ENCODE measurements around the gene S100A10.

Gene S100A10

GRCh38 chr1:151985768-151986167 lies 7.9 kb downstream of the S100A10 start:
- DNase-seq, result no peak

- no peak for DNase-seq
Observed at GRCh38 chr1:151985270-151985669, 8.4 kb downstream of the S100A10 start.

GRCh38 chr1:151984313-151984956 lies 9.2 kb downstream of the S100A10 start:
- no peak for DNase-seq

GRCh38 chr1:151982300-151983005 lies 11.2 kb downstream of the S100A10 start:
- no peak for DNase-seq

GRCh38 chr1:151981178-151981525 lies 12.5 kb downstream of the S100A10 start:
- no peak for DNase-seq

- no peak for DNase-seq
Observed at GRCh38 chr1:151980287-151981177, 13.1 kb downstream of the S100A10 start.

- no peak for DNase-seq
Observed at GRCh38 chr1:151978922-151979321, 14.7 kb downstream of the S100A10 start.

GRCh38 chr1:151977662-151978230 lies 15.9 kb downstream of the S100A10 start:
- DNase-seq, result no peak

GRCh38 chr1:151976858-151977257 lies 16.8 kb downstream of the S100A10 start:
- no peak for DNase-seq

GRCh38 chr1:151976015-151976343 lies 17.7 kb downstream of the S100A10 start:
- DNase-seq, result no peak

- no peak for DNase-seq
Observed at GRCh38 chr1:151975311-151976014, 18.2 kb downstream of the S100A10 start.

- no peak for DNase-seq
Observed at GRCh38 chr1:151972542-151973248, 21.0 kb downstream of the S100A10 start.

GRCh38 chr1:151970626-151971025 lies 23.0 kb downstream of the S100A10 start:
- DNase-seq, result no peak

- DNase-seq, result no peak
Observed at GRCh38 chr1:151970128-151970527, 23.5 kb downstream of the S100A10 start.

GRCh38 chr1:151968791-151969399 lies 24.8 kb downstream of the S100A10 start:
- DNase-seq, result no peak

- peak; percentile 2 for DNase-seq
Observed at GRCh38 chr1:151968058-151968457, 25.6 kb downstream of the S100A10 start.

- DNase-seq, result no peak
Observed at GRCh38 chr1:151967091-151967490, 26.6 kb downstream of the S100A10 start.

- no peak for DNase-seq
Observed at GRCh38 chr1:151966061-151966460, 27.6 kb downstream of the S100A10 start.

GRCh38 chr1:151964510-151964909 lies 29.1 kb downstream of the S100A10 start:
- DNase-seq, result no peak

- no peak for DNase-seq
Observed at GRCh38 chr1:151963288-151963687, 30.4 kb downstream of the S100A10 start.

- DNase-seq, result no peak
Observed at GRCh38 chr1:151961833-151962232, 31.8 kb downstream of the S100A10 start.

Measured in NCI-H1105 (cell line).